Measurements from ENCODE around the gene BTBD2.
"Not testable (repeated sequence)": the region's sequence is repeated elsewhere in the genome, so short reads cannot be mapped to it uniquely, and the experiment has no call there.

Gene BTBD2

GRCh38 chr19:2035590-2035991 is 20.1 kb upstream of the BTBD2 start:
- no peak for TF ChIP-seq CTCF (conservative IDR thresholded peaks at IDR 0.05; ENCODE audit: low read length)
- Histone ChIP-seq H3K27me3 (ENCODE audit: insufficient read depth, low read length, poor library complexity, severe bottlenecking) (no peaks in the 10 kb centered on the region), H3K4me1 (ENCODE audit: insufficient read depth, low read length, poor library complexity, severe bottlenecking) (peaks cover 17% of the 10 kb centered on the region), H3K4me3 (ENCODE audit: low read length, poor library complexity, severe bottlenecking) (no peak overlapping the region), H3K4me2 (ENCODE audit: low read depth, low read length, poor library complexity, severe bottlenecking) (no peak overlapping the region), H3K36me3 (ENCODE audit: insufficient read depth, low read length) (peaks cover 9% of the 10 kb centered on the region; the same call in 1 of the 2 replicates), H3K9me2 (replicated peaks; ENCODE audit: low read depth, low read length) (no peaks in the 10 kb centered on the region), H3K79me2 (ENCODE audit: insufficient read depth, low read length) (no peaks in the 10 kb centered on the region), H3F3A (ENCODE audit: low read depth) (peaks cover 6% of the 10 kb centered on the region; the same call in 1 of the 2 replicates), H4K20me1 (ENCODE audit: insufficient read depth, low read length, poor library complexity, severe bottlenecking) (peaks cover 3% of the 10 kb centered on the region), H2AFZ (ENCODE audit: low read length) (no peak overlapping the region), H3K9ac (ENCODE audit: low read depth, low read length, poor library complexity, severe bottlenecking) (no peak overlapping the region), H3K9me3 (ENCODE audit: insufficient read depth, low read depth, low read length) (no peaks in the 10 kb centered on the region)

- Histone ChIP-seq H3K27me3 (ENCODE audit: insufficient read depth, low read length, poor library complexity, severe bottlenecking) (no peaks in the 10 kb centered on the region), H2AFZ (ENCODE audit: low read length) (no peak overlapping the region), H3K9ac (ENCODE audit: low read depth, low read length, poor library complexity, severe bottlenecking) (no peak overlapping the region), H4K20me1 (ENCODE audit: insufficient read depth, low read length, poor library complexity, severe bottlenecking) (peaks cover 3% of the 10 kb centered on the region), H3K4me3 (ENCODE audit: low read length, poor library complexity, severe bottlenecking) (no peak overlapping the region), H3F3A (ENCODE audit: low read depth) (peaks cover 6% of the 10 kb centered on the region; the same call in 1 of the 2 replicates), H3K9me2 (replicated peaks; ENCODE audit: low read depth, low read length) (no peaks in the 10 kb centered on the region), H3K4me1 (ENCODE audit: insufficient read depth, low read length, poor library complexity, severe bottlenecking) (peaks cover 17% of the 10 kb centered on the region), H3K9me3 (ENCODE audit: insufficient read depth, low read depth, low read length) (no peaks in the 10 kb centered on the region), H3K79me2 (ENCODE audit: insufficient read depth, low read length) (no peaks in the 10 kb centered on the region), H3K36me3 (ENCODE audit: insufficient read depth, low read length) (peaks cover 4% of the 10 kb centered on the region; the same call in 1 of the 2 replicates), H3K4me2 (ENCODE audit: low read depth, low read length, poor library complexity, severe bottlenecking) (no peak overlapping the region)
- TF ChIP-seq CTCF (conservative IDR thresholded peaks at IDR 0.05; ENCODE audit: low read length) = no peak
- no peak for TF ChIP-seq EZH2phosphoT487 (IDR thresholded peaks at IDR 0.05; ENCODE audit: borderline replicate concordance)
Measured at GRCh38 chr19:2034729-2035589, 19.4 kb upstream of the BTBD2 start.

- not testable (repeated sequence) for H3F3A ChIP-seq (ENCODE audit: low read depth); H2AFZ ChIP-seq (ENCODE audit: low read length); H3K27me3 ChIP-seq (ENCODE audit: insufficient read depth, low read length, poor library complexity, severe bottlenecking); H3K79me2 ChIP-seq (ENCODE audit: insufficient read depth, low read length); H3K9ac ChIP-seq (ENCODE audit: low read depth, low read length, poor library complexity, severe bottlenecking); H3K4me3 ChIP-seq (ENCODE audit: low read length, poor library complexity, severe bottlenecking); H3K9me2 ChIP-seq (replicated peaks; ENCODE audit: low read depth, low read length); H3K4me2 ChIP-seq (ENCODE audit: low read depth, low read length, poor library complexity, severe bottlenecking); H4K20me1 ChIP-seq (ENCODE audit: insufficient read depth, low read length, poor library complexity, severe bottlenecking); H3K36me3 ChIP-seq (ENCODE audit: insufficient read depth, low read length); H3K9me3 ChIP-seq (ENCODE audit: insufficient read depth, low read depth, low read length)
- H3K4me1 ChIP-seq (ENCODE audit: insufficient read depth, low read length, poor library complexity, severe bottlenecking) = peaks cover 17% of the 10 kb centered on the region
Measured at GRCh38 chr19:2034253-2034652, 18.7 kb upstream of the BTBD2 start.

GRCh38 chr19:2033825-2034159 is 18.3 kb upstream of the BTBD2 start:
- Histone ChIP-seq H3K4me1 (ENCODE audit: insufficient read depth, low read length, poor library complexity, severe bottlenecking) (peaks cover 17% of the 10 kb centered on the region), H3K4me2 (ENCODE audit: low read depth, low read length, poor library complexity, severe bottlenecking) (no peak overlapping the region), H3K79me2 (ENCODE audit: insufficient read depth, low read length) (no peaks in the 10 kb centered on the region)

More at GRCh38 chr19:2033825-2034159, 18.3 kb upstream of the BTBD2 start:
- Histone ChIP-seq H3K4me3 (ENCODE audit: low read length, poor library complexity, severe bottlenecking) (no peak overlapping the region), H3K9me2 (replicated peaks; ENCODE audit: low read depth, low read length) (no peaks in the 10 kb centered on the region), H2AFZ (ENCODE audit: low read length) (no peak overlapping the region), H3F3A (ENCODE audit: low read depth) (peaks cover 6% of the 10 kb centered on the region; the same call in 1 of the 2 replicates), H3K36me3 (ENCODE audit: insufficient read depth, low read length) (no peaks in the 10 kb centered on the region), H4K20me1 (ENCODE audit: insufficient read depth, low read length, poor library complexity, severe bottlenecking) (no peaks in the 10 kb centered on the region), H3K27me3 (ENCODE audit: insufficient read depth, low read length, poor library complexity, severe bottlenecking) (no peaks in the 10 kb centered on the region), H3K9ac (ENCODE audit: low read depth, low read length, poor library complexity, severe bottlenecking) (no peak overlapping the region), H3K9me3 (ENCODE audit: insufficient read depth, low read depth, low read length) (no peaks in the 10 kb centered on the region)
- TF ChIP-seq CTCF (conservative IDR thresholded peaks at IDR 0.05; ENCODE audit: low read length) (no peak), EZH2phosphoT487 (IDR thresholded peaks at IDR 0.05; ENCODE audit: borderline replicate concordance) (no peak)

Data from Loucy (cell line).